Measurements from ENCODE around the gene CPXM2. TPM values are rescaled to one million over a fixed set of nuclear protein-coding genes. Genes with fewer than 3 reads are reported as not detected.

The CPXM2 gene
- total RNA-seq, 1 experiment from 2014 or later, result not detected

DNA sequence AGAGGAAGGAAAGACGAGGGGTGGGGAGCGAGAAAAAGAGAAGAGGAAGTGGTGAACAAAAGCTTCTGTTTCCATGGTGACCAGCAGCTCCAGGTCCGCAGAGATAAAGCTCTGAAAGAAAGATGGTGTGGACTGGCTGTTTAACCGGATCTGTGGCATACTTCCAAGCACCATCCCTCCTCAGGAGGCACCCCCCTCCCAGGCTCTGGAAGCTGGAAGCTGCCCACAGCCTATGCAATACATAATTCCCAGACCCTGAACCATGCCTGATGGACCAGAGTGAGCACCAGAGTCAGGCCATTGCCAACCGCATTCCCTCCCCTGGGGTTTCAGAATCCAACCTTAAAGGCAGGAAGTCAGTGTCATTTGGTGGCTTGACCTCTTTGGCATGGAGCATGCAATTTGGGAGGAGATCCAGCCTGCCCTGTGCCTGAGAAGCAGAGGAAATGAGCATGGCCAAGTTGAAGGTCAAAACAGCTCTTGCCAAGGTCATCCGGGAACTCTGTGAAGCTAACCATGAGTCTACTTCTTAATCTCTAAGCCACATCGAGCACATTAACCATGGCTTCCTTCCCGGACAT, 22.2 kb upstream of the CPXM2 start:
- BruUV-seq (replicated peaks), result no TSS peak
- ChIA-PET POLR2A (ENCODE audit: unreplicated experiment) (no interaction called here), CTCF (no interaction called here)
- H3K4me1 ChIP-seq (ENCODE audit: insufficient read depth, low read length), result no peaks in the 10 kb centered on the region
- no peak overlapping the region for H3K4me3 ChIP-seq (ENCODE audit: low read length)
- H3K79me2 ChIP-seq (ENCODE audit: low read length), result no peaks in the 10 kb centered on the region
- H3K27ac ChIP-seq (ENCODE audit: low read length), result no peak overlapping the region
- TF ChIP-seq, protein P1, sequence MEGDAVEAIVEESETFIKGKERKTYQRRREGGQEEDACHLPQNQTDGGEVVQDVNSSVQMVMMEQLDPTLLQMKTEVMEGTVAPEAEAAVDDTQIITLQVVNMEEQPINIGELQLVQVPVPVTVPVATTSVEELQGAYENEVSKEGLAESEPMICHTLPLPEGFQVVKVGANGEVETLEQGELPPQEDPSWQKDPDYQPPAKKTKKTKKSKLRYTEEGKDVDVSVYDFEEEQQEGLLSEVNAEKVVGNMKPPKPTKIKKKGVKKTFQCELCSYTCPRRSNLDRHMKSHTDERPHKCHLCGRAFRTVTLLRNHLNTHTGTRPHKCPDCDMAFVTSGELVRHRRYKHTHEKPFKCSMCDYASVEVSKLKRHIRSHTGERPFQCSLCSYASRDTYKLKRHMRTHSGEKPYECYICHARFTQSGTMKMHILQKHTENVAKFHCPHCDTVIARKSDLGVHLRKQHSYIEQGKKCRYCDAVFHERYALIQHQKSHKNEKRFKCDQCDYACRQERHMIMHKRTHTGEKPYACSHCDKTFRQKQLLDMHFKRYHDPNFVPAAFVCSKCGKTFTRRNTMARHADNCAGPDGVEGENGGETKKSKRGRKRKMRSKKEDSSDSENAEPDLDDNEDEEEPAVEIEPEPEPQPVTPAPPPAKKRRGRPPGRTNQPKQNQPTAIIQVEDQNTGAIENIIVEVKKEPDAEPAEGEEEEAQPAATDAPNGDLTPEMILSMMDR (conservative IDR thresholded peaks at IDR 0.05; ENCODE audit: low read depth, low read length), result no peak
- TF ChIP-seq EZH2phosphoT487 (IDR thresholded peaks at IDR 0.05; ENCODE audit: borderline replicate concordance, low read length) (no peak), EZH2 (IDR thresholded peaks at IDR 0.05; ENCODE audit: low read length, unreplicated experiment) (no peak)
- no peak overlapping the region for H3K9ac ChIP-seq (ENCODE audit: low read length)
- intact Hi-C loops (cut with micrococcal nuclease), result no loop called here
- no peaks in the 10 kb centered on the region for H4K20me1 ChIP-seq (ENCODE audit: low read length)
- DNase-seq (no peak), ATAC-seq (no peak)
- no peaks in the 10 kb centered on the region for H3F3A ChIP-seq (ENCODE audit: low read length, unreplicated experiment)
- no peaks in the 10 kb centered on the region for H3K9me3 ChIP-seq (ENCODE audit: low read length)
- H3K9me2 ChIP-seq (replicated peaks; ENCODE audit: low read length), result no peaks in the 10 kb centered on the region
- no peak overlapping the region for H3K4me2 ChIP-seq (ENCODE audit: low read length)
- no peaks in the 10 kb centered on the region for H3K36me3 ChIP-seq (ENCODE audit: low read depth, low read length)
- H3K27me3 ChIP-seq (ENCODE audit: low read length), result peaks cover 54% of the 10 kb centered on the region
- no peak overlapping the region for H2AFZ ChIP-seq (ENCODE audit: low read length)

DNA sequence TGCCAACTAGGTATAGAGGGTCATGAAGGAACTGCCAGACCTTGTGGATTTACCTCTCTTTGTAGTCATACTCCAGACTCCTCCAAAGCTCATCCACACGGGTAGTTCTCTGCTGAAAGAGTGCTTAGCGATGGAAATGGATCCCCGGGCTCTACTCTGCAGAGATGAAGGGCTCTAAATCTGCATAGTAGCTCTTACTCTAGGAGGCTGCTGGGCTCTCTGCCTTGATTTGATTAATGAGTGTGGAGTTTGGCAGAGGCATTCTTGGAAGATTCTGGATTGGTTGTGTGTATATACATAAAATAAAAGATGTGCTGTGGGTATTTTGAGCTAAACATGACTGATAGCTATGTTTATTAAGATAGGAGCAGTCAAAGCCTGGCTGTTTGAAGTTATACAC, 21.3 kb upstream of the CPXM2 start:
- Histone ChIP-seq H3K9me2 (replicated peaks; ENCODE audit: low read length) (no peaks in the 10 kb centered on the region), H3K4me2 (ENCODE audit: low read length) (no peak overlapping the region), H3K9me3 (ENCODE audit: low read length) (no peaks in the 10 kb centered on the region), H3K4me3 (ENCODE audit: low read length) (no peak overlapping the region), H3K27me3 (ENCODE audit: low read length) (peaks cover 61% of the 10 kb centered on the region), H3K36me3 (ENCODE audit: low read depth, low read length) (no peaks in the 10 kb centered on the region), H4K20me1 (ENCODE audit: low read length) (no peaks in the 10 kb centered on the region), H2AFZ (ENCODE audit: low read length) (no peak overlapping the region), H3K9ac (ENCODE audit: low read length) (no peak overlapping the region), H3K27ac (ENCODE audit: low read length) (no peak overlapping the region), H3F3A (ENCODE audit: low read length, unreplicated experiment) (no peaks in the 10 kb centered on the region), H3K4me1 (ENCODE audit: insufficient read depth, low read length) (no peaks in the 10 kb centered on the region), H3K79me2 (ENCODE audit: low read length) (no peaks in the 10 kb centered on the region)
- ChIA-PET CTCF (no interaction called here), POLR2A (ENCODE audit: unreplicated experiment) (no interaction called here)
- TF ChIP-seq, protein P1 (conservative IDR thresholded peaks at IDR 0.05; ENCODE audit: low read depth, low read length), result no peak
- TF ChIP-seq EZH2phosphoT487 (IDR thresholded peaks at IDR 0.05; ENCODE audit: borderline replicate concordance, low read length) (no peak), EZH2 (IDR thresholded peaks at IDR 0.05; ENCODE audit: low read length, unreplicated experiment) (no peak)
- DNase-seq (no peak), ATAC-seq (no peak)
- BruUV-seq (replicated peaks), result no TSS peak
- intact Hi-C loops (cut with micrococcal nuclease), result no loop called here

DNA sequence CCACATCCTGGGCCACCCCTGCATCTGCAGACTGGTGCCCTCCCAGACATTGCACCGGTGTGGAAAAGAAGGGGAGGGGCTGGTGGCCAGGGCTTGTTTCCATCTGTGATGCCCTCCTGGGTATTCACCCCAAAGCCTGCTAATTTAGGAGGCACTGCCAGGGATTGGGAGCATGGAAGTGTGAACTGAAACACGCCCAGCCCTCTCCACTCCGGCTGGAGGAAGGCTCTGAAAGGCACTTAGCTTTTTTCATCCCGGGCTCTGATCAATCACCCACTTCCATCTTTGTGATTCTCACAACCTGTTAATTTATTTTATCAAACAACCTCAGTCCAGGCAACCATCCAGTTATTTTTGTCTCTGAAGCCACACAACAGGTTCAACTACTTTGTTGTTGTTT, 20.9 kb upstream of the CPXM2 start:
- Histone ChIP-seq H3K36me3 (ENCODE audit: low read depth, low read length) (no peaks in the 10 kb centered on the region), H3K4me3 (ENCODE audit: low read length) (no peak overlapping the region), H3K9ac (ENCODE audit: low read length) (no peak overlapping the region), H4K20me1 (ENCODE audit: low read length) (no peaks in the 10 kb centered on the region), H3K27ac (ENCODE audit: low read length) (no peak overlapping the region), H3F3A (ENCODE audit: low read length, unreplicated experiment) (no peaks in the 10 kb centered on the region), H3K9me2 (replicated peaks; ENCODE audit: low read length) (no peaks in the 10 kb centered on the region), H3K27me3 (ENCODE audit: low read length) (peaks cover 65% of the 10 kb centered on the region), H2AFZ (ENCODE audit: low read length) (no peak overlapping the region), H3K4me1 (ENCODE audit: insufficient read depth, low read length) (no peaks in the 10 kb centered on the region), H3K79me2 (ENCODE audit: low read length) (no peaks in the 10 kb centered on the region), H3K4me2 (ENCODE audit: low read length) (no peak overlapping the region), H3K9me3 (ENCODE audit: low read length) (no peaks in the 10 kb centered on the region)
- no TSS peak for BruUV-seq (replicated peaks)
- no peak for ATAC-seq
- TF ChIP-seq EZH2 (IDR thresholded peaks at IDR 0.05; ENCODE audit: low read length, unreplicated experiment), result no peak
- TF ChIP-seq, protein P1 (conservative IDR thresholded peaks at IDR 0.05; ENCODE audit: low read depth, low read length), result no peak
- no peak for TF ChIP-seq EZH2phosphoT487 (IDR thresholded peaks at IDR 0.05; ENCODE audit: borderline replicate concordance, low read length)
- DNase-seq, result no peak
- CTCF ChIA-PET, result no interaction called here
- intact Hi-C loops (cut with micrococcal nuclease), result no loop called here
- POLR2A ChIA-PET (ENCODE audit: unreplicated experiment), result no interaction called here
